ENCODE data around the gene CIB4. TPM values are rescaled to one million over a fixed set of nuclear protein-coding genes. Genes with fewer than 3 reads are reported as not detected.

CIB4 gene
- total RNA-seq, 1 experiment from 2014 or later: not detected

GRCh38 chr2:26629751-26630150 is 11.4 kb downstream of the CIB4 start:
- CTCF ChIA-PET: no interaction called here
- Histone ChIP-seq H3F3A (ENCODE audit: insufficient read depth, low read depth) (no peaks in the 10 kb centered on the region; the same call in 1 of the 2 replicates), H3K9me3 (ENCODE audit: insufficient read depth, low read depth) (no peaks in the 10 kb centered on the region), H3K4me1 (replicated peaks; ENCODE audit: insufficient read depth) (peaks cover 36% of the 10 kb centered on the region), H3K4me2 (no peak overlapping the region), H3K27ac (no peak overlapping the region), H3K4me3 (no peak overlapping the region), H4K20me1 (ENCODE audit: insufficient read depth) (no peaks in the 10 kb centered on the region), H3K36me3 (ENCODE audit: low read depth) (no peaks in the 10 kb centered on the region), H3K9me2 (ENCODE audit: insufficient read depth) (no peaks in the 10 kb centered on the region), H2AFZ (no peak overlapping the region), H3K27me3 (ENCODE audit: insufficient read depth, low read depth) (no peaks in the 10 kb centered on the region), H3K79me2 (ENCODE audit: low read depth) (no peaks in the 10 kb centered on the region)
- no peak for DNase-seq
- intact Hi-C loops (cut with micrococcal nuclease; ENCODE audit: unreplicated experiment): no loop called here
- BruUV-seq (replicated peaks): no TSS peak
- TF ChIP-seq, protein P1, sequence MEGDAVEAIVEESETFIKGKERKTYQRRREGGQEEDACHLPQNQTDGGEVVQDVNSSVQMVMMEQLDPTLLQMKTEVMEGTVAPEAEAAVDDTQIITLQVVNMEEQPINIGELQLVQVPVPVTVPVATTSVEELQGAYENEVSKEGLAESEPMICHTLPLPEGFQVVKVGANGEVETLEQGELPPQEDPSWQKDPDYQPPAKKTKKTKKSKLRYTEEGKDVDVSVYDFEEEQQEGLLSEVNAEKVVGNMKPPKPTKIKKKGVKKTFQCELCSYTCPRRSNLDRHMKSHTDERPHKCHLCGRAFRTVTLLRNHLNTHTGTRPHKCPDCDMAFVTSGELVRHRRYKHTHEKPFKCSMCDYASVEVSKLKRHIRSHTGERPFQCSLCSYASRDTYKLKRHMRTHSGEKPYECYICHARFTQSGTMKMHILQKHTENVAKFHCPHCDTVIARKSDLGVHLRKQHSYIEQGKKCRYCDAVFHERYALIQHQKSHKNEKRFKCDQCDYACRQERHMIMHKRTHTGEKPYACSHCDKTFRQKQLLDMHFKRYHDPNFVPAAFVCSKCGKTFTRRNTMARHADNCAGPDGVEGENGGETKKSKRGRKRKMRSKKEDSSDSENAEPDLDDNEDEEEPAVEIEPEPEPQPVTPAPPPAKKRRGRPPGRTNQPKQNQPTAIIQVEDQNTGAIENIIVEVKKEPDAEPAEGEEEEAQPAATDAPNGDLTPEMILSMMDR (conservative IDR thresholded peaks at IDR 0.05): no peak
- TF ChIP-seq EZH2 (IDR thresholded peaks at IDR 0.05; ENCODE audit: low read depth): no peak
- POLR2A ChIA-PET (ENCODE audit: unreplicated experiment): no interaction called here

- H3K27ac ChIP-seq: no peak overlapping the region
- H3K4me3 ChIP-seq: no peak overlapping the region
- TF ChIP-seq EZH2 (IDR thresholded peaks at IDR 0.05; ENCODE audit: low read depth): no peak
- TF ChIP-seq, protein P1 (conservative IDR thresholded peaks at IDR 0.05): no peak
- H4K20me1 ChIP-seq (ENCODE audit: insufficient read depth): no peaks in the 10 kb centered on the region
- no peaks in the 10 kb centered on the region for H3K9me3 ChIP-seq (ENCODE audit: insufficient read depth, low read depth)
- no peak overlapping the region for H2AFZ ChIP-seq
- H3K36me3 ChIP-seq (ENCODE audit: low read depth): no peaks in the 10 kb centered on the region
- DNase-seq: no peak
- no peaks in the 10 kb centered on the region for H3K27me3 ChIP-seq (ENCODE audit: insufficient read depth, low read depth)
- H3K4me1 ChIP-seq (replicated peaks; ENCODE audit: insufficient read depth): peaks cover 34% of the 10 kb centered on the region
- intact Hi-C loops (cut with micrococcal nuclease; ENCODE audit: unreplicated experiment): no loop called here
- H3K4me2 ChIP-seq: no peak overlapping the region
- ChIA-PET CTCF (no interaction called here), POLR2A (ENCODE audit: unreplicated experiment) (no interaction called here)
- no peaks in the 10 kb centered on the region for H3K79me2 ChIP-seq (ENCODE audit: low read depth)
- H3K9me2 ChIP-seq (ENCODE audit: insufficient read depth): no peaks in the 10 kb centered on the region
- BruUV-seq (replicated peaks): no TSS peak
- H3F3A ChIP-seq (ENCODE audit: insufficient read depth, low read depth): no peaks in the 10 kb centered on the region; the same call in 1 of the 2 replicates
These were observed 11.9 kb downstream of the CIB4 start for GRCh38 chr2:26629346-26629630.

DNA sequence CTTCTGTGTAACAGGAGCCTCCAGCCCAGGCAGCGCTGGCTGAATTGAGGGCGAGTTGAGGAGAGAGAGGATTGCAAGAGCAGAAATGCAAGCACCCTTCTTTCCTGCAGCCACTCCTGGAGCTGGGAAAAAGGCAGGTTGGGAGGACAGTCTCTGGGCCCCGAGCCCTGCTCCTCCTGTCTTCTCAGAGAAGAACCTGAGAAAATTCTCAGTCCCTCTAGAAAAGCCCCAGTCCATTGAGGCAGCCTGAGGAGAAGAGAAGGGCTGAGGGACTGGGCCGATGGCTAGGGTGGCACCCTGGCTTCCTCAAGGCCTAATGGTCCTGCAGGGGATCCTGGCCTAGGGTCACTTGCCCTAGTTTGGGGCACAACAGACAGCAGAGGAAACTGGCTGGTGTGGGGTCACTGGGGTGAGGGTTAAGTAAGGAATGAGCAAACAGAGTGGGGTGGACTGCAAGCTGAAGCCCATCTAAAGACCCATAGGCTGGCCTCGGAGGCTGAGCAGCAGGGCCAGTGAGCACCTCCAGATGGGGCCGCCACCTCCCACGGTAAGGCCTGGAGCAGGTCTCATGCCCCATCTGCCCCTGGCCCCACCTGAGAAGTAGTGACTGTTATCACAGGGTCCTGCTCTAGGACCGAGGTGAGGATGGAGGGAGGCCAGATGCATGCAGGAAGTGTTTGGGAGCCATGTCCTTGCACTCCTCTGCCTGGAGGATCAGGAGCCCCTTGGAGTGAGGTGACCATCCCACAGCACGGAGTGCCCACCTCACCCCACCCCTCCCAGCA is 12.4 kb downstream of the CIB4 start:
- H3K4me1 ChIP-seq (replicated peaks; ENCODE audit: insufficient read depth): peaks cover 29% of the 10 kb centered on the region
- H3K4me2 ChIP-seq: no peak overlapping the region
- H3F3A ChIP-seq (ENCODE audit: insufficient read depth, low read depth): no peaks in the 10 kb centered on the region; the same call in 1 of the 2 replicates
- no TSS peak for BruUV-seq (replicated peaks)
- intact Hi-C loops (cut with micrococcal nuclease; ENCODE audit: unreplicated experiment): no loop called here
- no peak overlapping the region for H3K27ac ChIP-seq
- H4K20me1 ChIP-seq (ENCODE audit: insufficient read depth): no peaks in the 10 kb centered on the region
- H3K36me3 ChIP-seq (ENCODE audit: low read depth): no peaks in the 10 kb centered on the region
- ChIA-PET POLR2A (ENCODE audit: unreplicated experiment) (no interaction called here), CTCF (no interaction called here)
- H3K9me2 ChIP-seq (ENCODE audit: insufficient read depth): no peaks in the 10 kb centered on the region
- TF ChIP-seq, protein P1 (conservative IDR thresholded peaks at IDR 0.05): no peak
- TF ChIP-seq EZH2 (IDR thresholded peaks at IDR 0.05; ENCODE audit: low read depth): no peak
- no peaks in the 10 kb centered on the region for H3K79me2 ChIP-seq (ENCODE audit: low read depth)
- H3K4me3 ChIP-seq: no peak overlapping the region
- no peak overlapping the region for H2AFZ ChIP-seq
- no peaks in the 10 kb centered on the region for H3K27me3 ChIP-seq (ENCODE audit: insufficient read depth, low read depth)
- no peaks in the 10 kb centered on the region for H3K9me3 ChIP-seq (ENCODE audit: insufficient read depth, low read depth)
- no peak for DNase-seq

Measured in PC-9 (cell line).